Hindlimb muscle (tissue), 1 donor: ENCODE results near the gene NLRP6. TPM values are rescaled to one million over a fixed set of nuclear protein-coding genes. Genes with fewer than 3 reads are reported as not detected.
"Not testable (repeated sequence)": the region's sequence is repeated elsewhere in the genome, so short reads cannot be mapped to it uniquely, and the experiment has no call there.

Experiments
- DNase-seq: peaks from one replicate; pipeline ENCODE4 v3.0.0-alpha.2; 2013
- polyA plus RNA-seq: library from polyadenylated mRNA; unstranded; fragments of 120-200 nt; gene quantifications from one replicate; pipeline ENCODE4 v1.2.1, GENCODE V29; 2013; ENCODE audit not compliant: insufficient read length

The NLRP6 gene
- polyA plus RNA-seq, 1 donor, result not detected

- no peak for DNase-seq
Measured at GRCh38 chr11:282630-283360, 4.6 kb downstream of the NLRP6 start.

- no peak for DNase-seq
Measured at GRCh38 chr11:283405-284104, 5.3 kb downstream of the NLRP6 start.

- no peak for DNase-seq
Measured at GRCh38 chr11:284105-285020, 6.2 kb downstream of the NLRP6 start.

GRCh38 chr11:285021-285893 lies 7.0 kb downstream of the NLRP6 start:
- no peak for DNase-seq

- no peak for DNase-seq
Measured at GRCh38 chr11:285894-286220, 7.7 kb downstream of the NLRP6 start.

GRCh38 chr11:286977-287820 lies 9.0 kb downstream of the NLRP6 start:
- not testable (repeated sequence) for DNase-seq

GRCh38 chr11:287821-288477 lies 9.7 kb downstream of the NLRP6 start:
- no peak for DNase-seq

- no peak for DNase-seq
Measured at GRCh38 chr11:288478-289397, 10.5 kb downstream of the NLRP6 start, which contains the start of gene PGGHG. TSS of gene PGGHG (plus strand) at chr11:289126. CDS start at chr11:289817, 691 bp downstream.

GRCh38 chr11:289398-289711 lies 11.1 kb downstream of the NLRP6 start:
- DNase-seq, result no peak

GRCh38 chr11:289712-290620 lies 11.8 kb downstream of the NLRP6 start:
- DNase-seq, result no peak

- no peak for DNase-seq
Measured at GRCh38 chr11:290621-291231, 12.5 kb downstream of the NLRP6 start.

GRCh38 chr11:291281-292210 lies 13.3 kb downstream of the NLRP6 start:
- DNase-seq, result no peak

GRCh38 chr11:292211-293121 lies 14.3 kb downstream of the NLRP6 start:
- no peak for DNase-seq

- DNase-seq, result no peak
Measured at GRCh38 chr11:293271-293851, 15.2 kb downstream of the NLRP6 start.
